WERI-Rb-1 (cell line): ENCODE measurements around the gene MAT1A.
A peak's percentile ranks its signal among the peaks of the same experiment; 100 is the strongest.
"Not testable (repeated sequence)": the region's sequence is repeated elsewhere in the genome, so short reads cannot be mapped to it uniquely, and the experiment has no call there.

ENCODE experiments used
- DNase-seq: peaks from one replicate; pipeline ENCODE4 v3.0.0-alpha.2; 2020
- H3K27ac ChIP-seq: fragments of 250-450 bp; sonication (Bioruptor Pico); 2 replicates; pipeline ENCODE4 v1.5.1; 2020; ENCODE audit warnings: mild to moderate bottlenecking, moderate library complexity
- H3K27me3 ChIP-seq: fragments of 250-450 bp; sonication (Bioruptor Pico); 2 replicates; pipeline ENCODE4 v1.5.1; 2021; ENCODE audit warnings: mild to moderate bottlenecking, low read depth, moderate library complexity; ENCODE audit not compliant: insufficient read depth, severe bottlenecking
- H3K36me3 ChIP-seq: fragments of 250-450 bp; sonication (Bioruptor Pico); 2 replicates; pipeline ENCODE4 v1.5.1; 2020; ENCODE audit warnings: mild to moderate bottlenecking, moderate library complexity
- H3K4me3 ChIP-seq: 2 replicates; pipeline ENCODE4 v1.5.1; 2011; ENCODE audit warnings: low read depth, mild to moderate bottlenecking, control low read depth, low read length
- H3K9me3 ChIP-seq: fragments of 250-450 bp; sonication (Bioruptor Pico); 2 replicates; pipeline ENCODE4 v1.5.1; 2021; ENCODE audit warnings: mild to moderate bottlenecking, moderate library complexity; ENCODE audit not compliant: severe bottlenecking
- CTCF ChIP-seq: IDR thresholded peaks from 2 replicates; pipeline ENCODE4 v1.5.1; 2011; ENCODE audit warnings: low read depth, mild to moderate bottlenecking, control low read depth, inconsistent platforms, low read length

MAT1A gene

GRCh38 chr10:80261316-80262030 is 28.0 kb downstream of the MAT1A start:
- peak; percentile 40 for TF ChIP-seq CTCF
- Histone ChIP-seq H3K27me3 (no peaks in the 10 kb centered on the region), H3K36me3 (no peaks in the 10 kb centered on the region), H3K9me3 (no peaks in the 10 kb centered on the region), H3K27ac (no peak overlapping the region), H3K4me3 (no peak overlapping the region)
- no peak for DNase-seq

- H3K27ac ChIP-seq = no peak overlapping the region; the same call in 1 of the 2 replicates
- H3K36me3 ChIP-seq = no peaks in the 10 kb centered on the region
- no peak overlapping the region for H3K4me3 ChIP-seq
- DNase-seq = peak; percentile 58
- TF ChIP-seq CTCF = peak; percentile 81
- H3K9me3 ChIP-seq = no peaks in the 10 kb centered on the region
- H3K27me3 ChIP-seq = no peaks in the 10 kb centered on the region
Measured at GRCh38 chr10:80260295-80261243, 28.9 kb downstream of the MAT1A start.

- no peak for TF ChIP-seq CTCF
Measured at GRCh38 chr10:80259405-80259871, 30.0 kb downstream of the MAT1A start.

GRCh38 chr10:80256798-80257197 is 32.7 kb downstream of the MAT1A start:
- DNase-seq = peak; percentile 75

More at GRCh38 chr10:80259405-80259871, 30.0 kb downstream of the MAT1A start:
- Histone ChIP-seq H3K27ac (no peak overlapping the region), H3K36me3 (no peaks in the 10 kb centered on the region), H3K4me3 (no peak overlapping the region), H3K27me3 (no peaks in the 10 kb centered on the region), H3K9me3 (no peaks in the 10 kb centered on the region)
- no peak for DNase-seq

GRCh38 chr10:80254726-80255125 is 34.7 kb downstream of the MAT1A start:
- H3K36me3 ChIP-seq, H3K9me3 ChIP-seq, H3K4me3 ChIP-seq, H3K27me3 ChIP-seq, H3K27ac ChIP-seq, DNase-seq: not testable (repeated sequence)

More at GRCh38 chr10:80256798-80257197, 32.7 kb downstream of the MAT1A start:
- H3K4me3 ChIP-seq, H3K9me3 ChIP-seq, H3K27ac ChIP-seq, H3K36me3 ChIP-seq, H3K27me3 ChIP-seq: not testable (repeated sequence)
- peak; percentile 77 for TF ChIP-seq CTCF

- H3K27ac ChIP-seq, H3K36me3 ChIP-seq, H3K27me3 ChIP-seq, H3K9me3 ChIP-seq, DNase-seq, H3K4me3 ChIP-seq: not testable (repeated sequence)
Measured at GRCh38 chr10:80253963-80254271, 35.5 kb downstream of the MAT1A start.
